Central memory CD4-positive, alpha-beta T cell (primary cell): ENCODE results near the gene OAT.

ENCODE experiments used
- DNase-seq: peaks from one replicate; pipeline ENCODE4 v3.0.0; 2022

Gene OAT

GRCh38 chr10:124351481-124352220 lies 67.1 kb downstream of the OAT start:
- no peak for DNase-seq

- DNase-seq: no peak
Observed at GRCh38 chr10:124350806-124351205, 67.9 kb downstream of the OAT start.

GRCh38 chr10:124349996-124350280 lies 68.8 kb downstream of the OAT start:
- no peak for DNase-seq

- DNase-seq: no peak
Observed at GRCh38 chr10:124349231-124349995, 69.3 kb downstream of the OAT start.

GRCh38 chr10:124348801-124349200 lies 69.9 kb downstream of the OAT start:
- no peak for DNase-seq

- DNase-seq: no peak
Observed at GRCh38 chr10:124347956-124348355, 70.8 kb downstream of the OAT start.
